MM.1S (cell line): ENCODE data around the gene JPH3.

Experiments
- DNase-seq: peaks from one replicate; pipeline ENCODE4 v3.0.0-alpha.2; 2015
- H2AFZ ChIP-seq: fragments of 300-600 bp; sonication (generic); 2 replicates; pipeline ENCODE4 v1.6.0; 2016; ENCODE audit warnings: antibody characterized with exemption, low read length
- H3F3A ChIP-seq: fragments of 300-600 bp; sonication (generic); 2 replicates; pipeline ENCODE4 v1.6.1; 2016; ENCODE audit warnings: mild to moderate bottlenecking, antibody characterized with exemption, low read length, moderate library complexity, mixed read lengths; ENCODE audit not compliant: insufficient read depth
- H3K27ac ChIP-seq: fragments of 300-600 bp; sonication (generic); 2 replicates; pipeline ENCODE4 v1.5.1; 2016; ENCODE audit warnings: mild to moderate bottlenecking, low read length
- H3K27me3 ChIP-seq: fragments of 300-600 bp; sonication (generic); replicated peaks from 2 replicates; pipeline ENCODE4 v1.6.0; 2016; ENCODE audit warnings: low read length; ENCODE audit not compliant: insufficient read depth
- H3K36me3 ChIP-seq: fragments of 300-600 bp; sonication (generic); replicated peaks from 2 replicates; pipeline ENCODE4 v1.6.1; 2016; ENCODE audit warnings: mild to moderate bottlenecking, low read length, mixed read lengths; ENCODE audit not compliant: insufficient read depth
- H3K4me1 ChIP-seq: fragments of 300-600 bp; sonication (generic); 2 replicates; pipeline ENCODE4 v1.6.1; 2016; ENCODE audit warnings: low read length, mixed read lengths
- H3K4me2 ChIP-seq: fragments of 300-600 bp; sonication (generic); 2 replicates; pipeline ENCODE4 v1.6.0; 2016; ENCODE audit warnings: low read depth, low read length
- H3K4me3 ChIP-seq: fragments of 300-600 bp; sonication (generic); 2 replicates; pipeline ENCODE4 v1.5.1; 2016; ENCODE audit warnings: low read length, mixed read lengths
- H3K79me2 ChIP-seq: fragments of 300-600 bp; sonication (generic); 2 replicates; pipeline ENCODE4 v1.6.1; 2016; ENCODE audit warnings: mixed run types, low read length, mixed read lengths
- H3K9ac ChIP-seq: fragments of 300-600 bp; sonication (generic); 2 replicates; pipeline ENCODE4 v1.6.1; 2016; ENCODE audit warnings: low read length, mixed read lengths
- H3K9me2 ChIP-seq: fragments of 300-600 bp; sonication (generic); replicated peaks from 2 replicates; pipeline ENCODE4 v1.6.1; 2016; ENCODE audit warnings: mild to moderate bottlenecking, low read length, mixed read lengths; ENCODE audit not compliant: insufficient read depth
- H3K9me3 ChIP-seq: fragments of 300-600 bp; sonication (generic); replicated peaks from 2 replicates; pipeline ENCODE4 v1.6.1; 2016; ENCODE audit warnings: mild to moderate bottlenecking, low read length, mixed read lengths; ENCODE audit not compliant: insufficient read depth
- H4K20me1 ChIP-seq: fragments of 300-600 bp; sonication (generic); 2 replicates; pipeline ENCODE4 v1.6.1; 2016; ENCODE audit warnings: mild to moderate bottlenecking, low read length, moderate library complexity, mixed read lengths; ENCODE audit not compliant: insufficient read depth
- EZH2 ChIP-seq: fragments of 300-600 bp; sonication (generic); optimal IDR thresholded peaks from 2 replicates; pipeline ENCODE3; 2017; ENCODE audit warnings: low read depth, mild to moderate bottlenecking, antibody characterized with exemption, low read length, mixed read lengths
- EZH2phosphoT487 ChIP-seq: fragments of 300-600 bp; sonication (generic); IDR thresholded peaks from 2 replicates; pipeline ENCODE4 v1.6.1; 2018; ENCODE audit warnings: antibody characterized with exemption, low read length
- TF ChIP-seq, protein P1 (sequence below): fragments of 300-600 bp; sonication (generic); IDR thresholded peaks from 2 replicates; pipeline ENCODE4 v1.5.1; 2016; ENCODE audit warnings: antibody characterized with exemption, low read length, mixed read lengths

Gene JPH3

GRCh38 chr16:87667443-87667842 is 65.1 kb downstream of the JPH3 start:
- no peaks in the 10 kb centered on the region for H4K20me1 ChIP-seq
- H3K79me2 ChIP-seq: no peaks in the 10 kb centered on the region
- no peak for DNase-seq
- peaks cover 82% of the 10 kb centered on the region for H3K27me3 ChIP-seq
- no peak overlapping the region for H3K4me3 ChIP-seq
- no peak overlapping the region for H3K4me2 ChIP-seq
- H3K9me3 ChIP-seq: no peaks in the 10 kb centered on the region
- H3K36me3 ChIP-seq: no peaks in the 10 kb centered on the region
- H3K9me2 ChIP-seq: no peaks in the 10 kb centered on the region
- H3K27ac ChIP-seq: no peak overlapping the region
- H3K4me1 ChIP-seq: no peaks in the 10 kb centered on the region
- H3F3A ChIP-seq: no peaks in the 10 kb centered on the region
- H3K9ac ChIP-seq: no peak overlapping the region
- no peak for TF ChIP-seq EZH2
- H2AFZ ChIP-seq: no peak overlapping the region

- H2AFZ ChIP-seq: no peak overlapping the region
- no peaks in the 10 kb centered on the region for H3F3A ChIP-seq
- no peaks in the 10 kb centered on the region for H3K9me3 ChIP-seq
- no peaks in the 10 kb centered on the region for H3K36me3 ChIP-seq
- H3K9ac ChIP-seq: no peak overlapping the region
- H4K20me1 ChIP-seq: no peaks in the 10 kb centered on the region
- DNase-seq: no peak
- no peak overlapping the region for H3K27ac ChIP-seq
- H3K27me3 ChIP-seq: peaks cover 83% of the 10 kb centered on the region
- H3K79me2 ChIP-seq: no peaks in the 10 kb centered on the region
- no peaks in the 10 kb centered on the region for H3K4me1 ChIP-seq
- TF ChIP-seq, protein P1, sequence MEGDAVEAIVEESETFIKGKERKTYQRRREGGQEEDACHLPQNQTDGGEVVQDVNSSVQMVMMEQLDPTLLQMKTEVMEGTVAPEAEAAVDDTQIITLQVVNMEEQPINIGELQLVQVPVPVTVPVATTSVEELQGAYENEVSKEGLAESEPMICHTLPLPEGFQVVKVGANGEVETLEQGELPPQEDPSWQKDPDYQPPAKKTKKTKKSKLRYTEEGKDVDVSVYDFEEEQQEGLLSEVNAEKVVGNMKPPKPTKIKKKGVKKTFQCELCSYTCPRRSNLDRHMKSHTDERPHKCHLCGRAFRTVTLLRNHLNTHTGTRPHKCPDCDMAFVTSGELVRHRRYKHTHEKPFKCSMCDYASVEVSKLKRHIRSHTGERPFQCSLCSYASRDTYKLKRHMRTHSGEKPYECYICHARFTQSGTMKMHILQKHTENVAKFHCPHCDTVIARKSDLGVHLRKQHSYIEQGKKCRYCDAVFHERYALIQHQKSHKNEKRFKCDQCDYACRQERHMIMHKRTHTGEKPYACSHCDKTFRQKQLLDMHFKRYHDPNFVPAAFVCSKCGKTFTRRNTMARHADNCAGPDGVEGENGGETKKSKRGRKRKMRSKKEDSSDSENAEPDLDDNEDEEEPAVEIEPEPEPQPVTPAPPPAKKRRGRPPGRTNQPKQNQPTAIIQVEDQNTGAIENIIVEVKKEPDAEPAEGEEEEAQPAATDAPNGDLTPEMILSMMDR: no peak
- no peak for TF ChIP-seq EZH2phosphoT487
- no peak for TF ChIP-seq EZH2
- no peaks in the 10 kb centered on the region for H3K9me2 ChIP-seq
- H3K4me3 ChIP-seq: no peak overlapping the region
- no peak overlapping the region for H3K4me2 ChIP-seq
These were observed 65.6 kb downstream of the JPH3 start for GRCh38 chr16:87667946-87668345.

DNA sequence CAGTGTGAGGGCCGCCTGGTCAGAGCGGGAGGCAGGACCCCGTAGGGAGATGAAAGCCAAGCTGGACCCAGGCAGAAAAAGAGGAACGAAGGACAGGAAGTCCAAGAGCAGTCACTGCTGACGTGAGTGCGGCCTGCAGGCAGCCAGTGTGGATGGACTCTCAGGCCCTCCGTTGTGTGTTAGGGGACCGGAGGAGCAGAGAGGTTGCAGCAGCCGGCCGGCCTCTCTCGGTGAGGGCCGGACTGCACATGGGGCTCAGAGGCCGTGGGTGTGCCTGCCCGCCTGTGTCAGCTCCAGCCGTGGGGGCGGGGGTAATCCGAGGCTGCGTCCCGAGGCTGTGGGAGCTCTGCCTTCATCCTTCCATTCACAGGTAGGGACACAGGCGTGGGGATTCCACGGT is 67.4 kb downstream of the JPH3 start:
- DNase-seq: no peak
- H3K9me3 ChIP-seq: no peaks in the 10 kb centered on the region
- no peaks in the 10 kb centered on the region for H3K9me2 ChIP-seq
- no peaks in the 10 kb centered on the region for H4K20me1 ChIP-seq
- no peak overlapping the region for H3K4me3 ChIP-seq
- H3K4me2 ChIP-seq: no peak overlapping the region
- no peaks in the 10 kb centered on the region for H3F3A ChIP-seq
- H3K9ac ChIP-seq: no peak overlapping the region
- no peaks in the 10 kb centered on the region for H3K79me2 ChIP-seq
- TF ChIP-seq EZH2phosphoT487 (no peak), EZH2 (no peak)
- TF ChIP-seq, protein P1: no peak
- H3K36me3 ChIP-seq: no peaks in the 10 kb centered on the region
- peaks cover 83% of the 10 kb centered on the region for H3K27me3 ChIP-seq
- H3K4me1 ChIP-seq: no peaks in the 10 kb centered on the region
- no peak overlapping the region for H2AFZ ChIP-seq
- H3K27ac ChIP-seq: no peak overlapping the region

DNA sequence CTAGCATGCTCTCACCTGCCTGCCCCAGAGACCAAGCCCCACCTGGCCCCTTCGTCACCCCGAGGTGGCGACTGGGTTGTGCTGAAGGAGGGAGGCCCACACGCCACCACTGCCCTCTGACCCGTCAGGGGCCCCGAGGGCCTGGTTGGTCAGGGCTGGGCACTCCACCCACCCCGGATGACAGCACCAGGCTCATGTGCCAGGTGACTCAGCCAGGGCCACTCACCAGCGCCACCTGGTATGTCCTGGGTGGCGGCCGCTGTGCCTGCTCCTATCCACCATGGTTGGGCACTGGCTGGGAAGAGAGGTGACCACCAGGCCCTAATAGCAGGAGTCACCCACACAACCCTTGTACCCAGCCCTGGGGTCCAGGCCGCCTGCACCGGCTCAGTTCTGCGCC is 68.9 kb downstream of the JPH3 start:
- H3K27me3 ChIP-seq: peaks cover 71% of the 10 kb centered on the region
- no peak overlapping the region for H3K4me3 ChIP-seq
- H3K4me2 ChIP-seq: no peak overlapping the region
- H3K9me2 ChIP-seq: no peaks in the 10 kb centered on the region
- TF ChIP-seq EZH2phosphoT487 (no peak), EZH2 (no peak)
- TF ChIP-seq, protein P1: no peak
- no peak for DNase-seq
- H3K9me3 ChIP-seq: no peaks in the 10 kb centered on the region
- no peaks in the 10 kb centered on the region for H3K79me2 ChIP-seq
- H3K4me1 ChIP-seq: no peaks in the 10 kb centered on the region
- H3K36me3 ChIP-seq: no peaks in the 10 kb centered on the region
- no peak overlapping the region for H2AFZ ChIP-seq
- H3K27ac ChIP-seq: no peak overlapping the region
- H3K9ac ChIP-seq: no peak overlapping the region
- no peaks in the 10 kb centered on the region for H3F3A ChIP-seq
- H4K20me1 ChIP-seq: no peaks in the 10 kb centered on the region
